H9 (cell line): Measurements from ENCODE around the gene LMBR1. TPM values are rescaled to one million over a fixed set of nuclear protein-coding genes. Genes with fewer than 3 reads are reported as not detected.
A peak's percentile ranks its signal among the peaks of the same experiment; 100 is the strongest.

Experiments
- DNase-seq: peaks from one replicate; pipeline ENCODE4 v3.0.0-alpha.2; 2017
- H2AFZ ChIP-seq: one replicate; pipeline ENCODE4 v1.6.1; 2013; ENCODE audit warnings: mild to moderate bottlenecking, low read length, control low read depth, moderate library complexity
- H2AK5ac ChIP-seq: 2 replicates; pipeline ENCODE4 v1.6.1; 2013; ENCODE audit warnings: low read length, control low read depth, mixed read lengths; ENCODE audit not compliant: insufficient read length
- H2BK120ac ChIP-seq: one replicate; pipeline ENCODE4 v1.6.1; 2013; ENCODE audit warnings: low read depth, mild to moderate bottlenecking, low read length, control low read depth, inconsistent platforms; ENCODE audit not compliant: poor library complexity, severe bottlenecking
- H2BK12ac ChIP-seq: 2 replicates; pipeline ENCODE4 v1.6.1; 2013; ENCODE audit warnings: low read length, control low read depth, mixed read lengths, low read depth; ENCODE audit not compliant: insufficient read length
- H2BK15ac ChIP-seq: 2 replicates; pipeline ENCODE4 v1.6.1; 2013; ENCODE audit warnings: low read depth, low read length, control low read depth
- H2BK20ac ChIP-seq: one replicate; pipeline ENCODE4 v1.6.1; 2013; ENCODE audit warnings: low read depth, mild to moderate bottlenecking, low read length, control low read depth, inconsistent platforms; ENCODE audit not compliant: poor library complexity, severe bottlenecking
- H2BK5ac ChIP-seq: 2 replicates; pipeline ENCODE4 v1.6.1; 2013; ENCODE audit warnings: low read length, control low read depth, mixed read lengths; ENCODE audit not compliant: insufficient read length
- H3K14ac ChIP-seq: 2 replicates; pipeline ENCODE4 v1.6.1; 2013; ENCODE audit warnings: low read length, control low read depth; ENCODE audit not compliant: insufficient read depth
- H3K18ac ChIP-seq: 2 replicates; pipeline ENCODE4 v1.6.1; 2013; ENCODE audit warnings: low read depth, mild to moderate bottlenecking, mixed read lengths, low read length, control low read depth; ENCODE audit not compliant: insufficient read length
- H3K23ac ChIP-seq: 2 replicates; pipeline ENCODE4 v1.6.1; 2013; ENCODE audit warnings: low read length, control low read depth, mixed read lengths, low read depth; ENCODE audit not compliant: insufficient read length
- H3K23me2 ChIP-seq: 2 replicates; pipeline ENCODE4 v1.6.1; 2013; ENCODE audit warnings: low read depth, mild to moderate bottlenecking, mixed read lengths, low read length, control low read depth; ENCODE audit not compliant: insufficient read length, poor library complexity, severe bottlenecking
- H3K27ac ChIP-seq: 2 replicates; pipeline ENCODE4 v1.5.1; 2013; ENCODE audit warnings: low read length, control low read depth, mixed read lengths, low read depth; ENCODE audit not compliant: insufficient read length
- H3K27me3 ChIP-seq: 2 replicates; pipeline ENCODE4 v1.6.1; 2013; ENCODE audit warnings: low read length, control low read depth, inconsistent platforms; ENCODE audit not compliant: insufficient read depth
- H3K4ac ChIP-seq: 2 replicates; pipeline ENCODE4 v1.6.1; 2013; ENCODE audit warnings: low read depth, mild to moderate bottlenecking, control low read depth, inconsistent platforms, low read length, moderate library complexity
- H3K4me1 ChIP-seq: 2 replicates; pipeline ENCODE4 v1.6.1; 2013; ENCODE audit warnings: low read length, control low read depth, inconsistent platforms; ENCODE audit not compliant: insufficient read depth
- H3K4me2 ChIP-seq: 2 replicates; pipeline ENCODE4 v1.6.1; 2013; ENCODE audit warnings: low read length, control low read depth, mixed read lengths; ENCODE audit not compliant: insufficient read length, insufficient read depth
- H3K56ac ChIP-seq: 2 replicates; pipeline ENCODE4 v1.6.1; 2013; ENCODE audit warnings: low read depth, mild to moderate bottlenecking, mixed read lengths, low read length, control low read depth; ENCODE audit not compliant: insufficient read length
- H3K79me1 ChIP-seq: 2 replicates; pipeline ENCODE4 v1.6.1; 2013; ENCODE audit warnings: low read depth, mild to moderate bottlenecking, moderate library complexity, low read length, control low read depth, inconsistent platforms; ENCODE audit not compliant: insufficient read depth, poor library complexity, severe bottlenecking
- H3K79me2 ChIP-seq: 2 replicates; pipeline ENCODE4 v1.6.1; 2013; ENCODE audit warnings: low read length, control low read depth, inconsistent platforms; ENCODE audit not compliant: insufficient read depth
- H3K9ac ChIP-seq: 2 replicates; pipeline ENCODE4 v1.6.1; 2013; ENCODE audit warnings: low read length, control low read depth, mixed read lengths; ENCODE audit not compliant: insufficient read length; ENCODE audit errors: extremely low read depth
- H3K9me3 ChIP-seq: one replicate; pipeline ENCODE4 v1.6.1; 2013; ENCODE audit warnings: low read depth, low read length, inconsistent platforms; ENCODE audit not compliant: control insufficient read depth
- H3T11ph ChIP-seq: one replicate; pipeline ENCODE4 v1.6.1; 2013; ENCODE audit warnings: mild to moderate bottlenecking, low read length, control low read depth, inconsistent platforms
- H4K20me1 ChIP-seq: one replicate; pipeline ENCODE4 v1.6.1; 2013; ENCODE audit not compliant: control insufficient read depth, insufficient read length, insufficient read depth
- H4K5ac ChIP-seq: 2 replicates; pipeline ENCODE4 v1.6.1; 2013; ENCODE audit warnings: low read depth, mild to moderate bottlenecking, mixed read lengths, low read length, control low read depth; ENCODE audit not compliant: insufficient read length
- H4K8ac ChIP-seq: replicated peaks from 2 replicates; pipeline ENCODE4 v1.6.1; 2013; ENCODE audit warnings: low read length, control low read depth, mixed read lengths, low read depth; ENCODE audit not compliant: insufficient read length
- H4K91ac ChIP-seq: 2 replicates; pipeline ENCODE4 v1.6.1; 2013; ENCODE audit warnings: low read depth, mild to moderate bottlenecking, moderate library complexity, mixed read lengths, low read length, control low read depth; ENCODE audit not compliant: insufficient read length
- H3K27ac Mint-ChIP-seq, 3 experiments: 2 replicates in 2 of 3; 3 replicates in 1 of 3; pipeline ENCODE4 v1.8.0; 2020 to 2021; ENCODE audit warnings: mixed read lengths in 3 of 3, mild to moderate bottlenecking in 1 of 3, moderate library complexity in 1 of 3
- H3K27me3 Mint-ChIP-seq: 2 replicates; pipeline ENCODE4 v1.8.0; 2021; ENCODE audit warnings: low read depth, mild to moderate bottlenecking, moderate library complexity, mixed read lengths
- H3K36me3 Mint-ChIP-seq, 3 experiments: 2 replicates in 2 of 3; 3 replicates in 1 of 3; pipeline ENCODE4 v1.8.0; 2020 to 2021; ENCODE audit warnings: low read depth in 3 of 3, mixed read lengths in 3 of 3; ENCODE audit not compliant: insufficient read depth in 1 of 3
- H3K4me1 Mint-ChIP-seq, 2 experiments: 2 replicates each; pipeline ENCODE4 v1.8.0; 2020; ENCODE audit warnings: mixed read lengths in 2 of 2
- H3K4me3 Mint-ChIP-seq, 2 experiments: 2 replicates in 1 of 2; 3 replicates in 1 of 2; pipeline ENCODE4 v1.8.0; 2020 to 2021; ENCODE audit warnings: mild to moderate bottlenecking in 2 of 2, mixed read lengths in 2 of 2, moderate library complexity in 1 of 2
- H3K9me3 Mint-ChIP-seq, 2 experiments: 2 replicates in 1 of 2; 3 replicates in 1 of 2; pipeline ENCODE4 v1.8.0; 2020; ENCODE audit warnings: mild to moderate bottlenecking in 2 of 2, mixed read lengths in 2 of 2, moderate library complexity in 1 of 2
- WGBS: extraction: QIAGEN DNeasy Blood & Tissue Kit; methylation state at CpG from one replicate; pipeline ENCODE4 v1.1.7; 2013; ENCODE audit warnings: missing lambda C conversion rate, low lambda C conversion rate, mixed read lengths; ENCODE audit not compliant: insufficient read length; ENCODE audit errors: extremely low coverage; 5-methylcytosine and 5-hydroxymethylcytosine counted together
- total RNA-seq: library from RNA; stranded (reverse); gene quantifications from 2 replicates; pipeline ENCODE4 v1.2.1, GENCODE V29; 2021
- TF ChIP-seq, protein P1 (sequence below): fragments of 200-600 bp; sonication (generic); conservative IDR thresholded peaks from 3 replicates; pipeline ENCODE4 v1.8.0; 2021; ENCODE audit warnings: antibody characterized with exemption, mild to moderate bottlenecking

LMBR1 gene
- total RNA-seq, 1 experiment from 2014 or later: 62.3 TPM

DNA sequence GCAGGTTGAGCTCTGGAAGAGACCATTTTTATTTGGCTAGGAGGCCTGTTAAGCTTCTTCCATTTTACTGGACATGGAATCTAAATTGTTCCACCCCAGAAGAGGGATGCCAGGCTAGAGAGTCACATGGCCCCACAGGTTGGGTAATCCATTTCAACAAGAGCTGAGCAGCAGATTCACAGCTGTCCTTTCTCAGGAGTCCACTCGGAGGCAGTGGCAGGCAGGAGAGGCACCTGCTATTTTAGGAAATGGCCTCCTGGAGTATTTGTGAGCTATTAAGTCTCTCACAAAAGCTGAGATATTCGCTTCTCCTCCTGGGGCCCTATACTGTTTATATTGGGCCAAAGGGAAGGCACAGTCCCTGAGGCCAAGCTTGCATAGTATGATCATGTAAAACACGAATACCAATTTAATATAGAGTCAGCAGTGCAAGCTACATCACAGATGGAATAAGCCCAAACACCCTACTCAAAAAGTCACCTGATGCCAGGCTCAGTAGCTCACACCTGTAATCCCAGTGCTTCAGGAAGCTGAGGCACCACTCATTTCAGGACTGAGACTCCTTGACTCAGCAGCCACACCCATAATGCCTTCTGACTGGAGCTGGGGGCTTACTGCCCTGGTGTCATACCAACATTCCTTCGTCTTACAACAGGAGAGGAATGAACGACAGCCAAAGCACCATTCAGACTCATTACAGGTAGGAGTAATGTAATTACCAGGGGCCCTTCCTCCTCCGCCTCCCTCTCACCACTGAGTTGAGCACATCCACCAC, 124.1 kb downstream of the LMBR1 start:
- Histone ChIP-seq H2BK12ac (no peak overlapping the region), H3K9me3 (no peaks in the 10 kb centered on the region), H2BK15ac (no peak overlapping the region), H2BK120ac (no peak overlapping the region), H3K56ac (no peak overlapping the region), H3K14ac (no peak overlapping the region), H2AK5ac (no peak overlapping the region), H2AFZ (no peak overlapping the region), H3K4me1 (no peaks in the 10 kb centered on the region), H2BK20ac (no peak overlapping the region), H4K20me1 (no peaks in the 10 kb centered on the region), H3K27ac (no peak overlapping the region), H3K4me2 (no peak overlapping the region), H3K18ac (no peak overlapping the region), H4K91ac (no peak overlapping the region), H3K79me2 (no peaks in the 10 kb centered on the region; the same call in 1 of the 2 replicates), H3K79me1 (no peaks in the 10 kb centered on the region), H3T11ph (no peak overlapping the region), H3K27me3 (no peaks in the 10 kb centered on the region), H3K23ac (no peak overlapping the region), H3K23me2 (no peaks in the 10 kb centered on the region), H3K9ac (no peak overlapping the region), H4K5ac (no peak overlapping the region), H3K4ac (no peak overlapping the region), H2BK5ac (no peak overlapping the region), H4K8ac (no peak overlapping the region)
- H3K9me3 Mint-ChIP-seq: no peaks in the 10 kb centered on the region; a peak in 2 of 5 replicates
- peaks cover 1 to 11% (median 4%) of the 10 kb centered on the region in 3 experiments; a peak in 3 of 7 replicates for H3K36me3 Mint-ChIP-seq
- TF ChIP-seq, protein P1, sequence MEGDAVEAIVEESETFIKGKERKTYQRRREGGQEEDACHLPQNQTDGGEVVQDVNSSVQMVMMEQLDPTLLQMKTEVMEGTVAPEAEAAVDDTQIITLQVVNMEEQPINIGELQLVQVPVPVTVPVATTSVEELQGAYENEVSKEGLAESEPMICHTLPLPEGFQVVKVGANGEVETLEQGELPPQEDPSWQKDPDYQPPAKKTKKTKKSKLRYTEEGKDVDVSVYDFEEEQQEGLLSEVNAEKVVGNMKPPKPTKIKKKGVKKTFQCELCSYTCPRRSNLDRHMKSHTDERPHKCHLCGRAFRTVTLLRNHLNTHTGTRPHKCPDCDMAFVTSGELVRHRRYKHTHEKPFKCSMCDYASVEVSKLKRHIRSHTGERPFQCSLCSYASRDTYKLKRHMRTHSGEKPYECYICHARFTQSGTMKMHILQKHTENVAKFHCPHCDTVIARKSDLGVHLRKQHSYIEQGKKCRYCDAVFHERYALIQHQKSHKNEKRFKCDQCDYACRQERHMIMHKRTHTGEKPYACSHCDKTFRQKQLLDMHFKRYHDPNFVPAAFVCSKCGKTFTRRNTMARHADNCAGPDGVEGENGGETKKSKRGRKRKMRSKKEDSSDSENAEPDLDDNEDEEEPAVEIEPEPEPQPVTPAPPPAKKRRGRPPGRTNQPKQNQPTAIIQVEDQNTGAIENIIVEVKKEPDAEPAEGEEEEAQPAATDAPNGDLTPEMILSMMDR: peak; percentile 27; the same call in 1 of the 3 replicates
- DNase-seq: no peak
- H3K27ac Mint-ChIP-seq: peak overlapping the region in 2 of 3 experiments; percentile 1 to 46; a peak in 1 of 7 replicates
- peaks cover 9 to 11% of the 10 kb centered on the region in 2 experiments for H3K4me1 Mint-ChIP-seq
- H3K27me3 Mint-ChIP-seq: no peaks in the 10 kb centered on the region
- WGBS: no CpG with 5 or more reads among the region's 6 CpGs
- no peak overlapping the region for H3K4me3 Mint-ChIP-seq
